ENCODE data around the gene PDE11A. TPM values are rescaled to one million over a fixed set of nuclear protein-coding genes. Genes with fewer than 3 reads are reported as not detected.

PDE11A gene
- total and polyA plus RNA-seq, 2 of the 13 experiments (the other 11 are each of a cell fraction or from before 2014, with no cell fraction given) = 1.2 to 1.7 TPM

DNA sequence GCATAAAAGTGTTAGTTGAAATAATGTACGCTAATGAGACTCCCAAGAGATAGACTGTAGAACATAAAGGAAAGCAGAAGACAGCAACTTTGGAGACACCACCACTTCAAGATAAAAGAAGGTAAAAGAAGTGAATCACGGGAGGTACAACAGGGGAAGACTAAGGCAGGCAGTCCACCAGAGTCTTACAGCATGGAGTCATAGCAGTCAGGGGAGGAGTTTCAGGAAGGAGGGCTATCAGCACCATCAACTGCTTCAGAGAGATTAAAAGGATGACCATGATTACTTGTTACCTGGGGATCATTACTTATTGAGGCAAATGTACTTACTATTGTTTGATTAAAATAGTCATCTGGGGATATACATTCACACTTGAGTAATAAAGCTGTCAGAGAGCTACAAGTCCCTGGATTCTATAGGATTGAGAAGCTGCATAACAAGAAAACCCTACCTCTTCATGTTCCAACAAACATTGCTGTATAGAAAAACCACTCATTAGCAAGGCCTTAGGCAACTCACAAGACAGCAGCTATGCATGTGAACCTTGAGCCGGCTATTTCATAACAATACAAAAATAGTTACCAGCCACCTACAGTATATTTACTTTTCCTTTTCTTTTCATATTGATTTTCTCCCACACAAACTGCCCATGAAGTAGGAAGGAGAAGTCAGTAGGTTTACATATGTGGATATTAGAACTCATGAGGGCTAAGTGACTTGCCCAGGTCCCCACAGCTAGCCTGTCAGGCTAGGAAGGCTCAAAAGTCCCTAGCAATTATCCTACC lies 101.7 kb downstream of the PDE11A start (continued):
- TF ChIP-seq HNF4G (IDR thresholded peaks at IDR 0.05; ENCODE audit: borderline replicate concordance, low read depth, low read length) (peak; percentile 87), HNF4G (CRISPR knock-in tag; IDR thresholded peaks at IDR 0.05; ENCODE audit: borderline replicate concordance, low read depth) (peak; percentile 83; the same call in 1 of the 2 replicates), ZNF350 (CRISPR knock-in tag; IDR thresholded peaks at IDR 0.05; ENCODE audit: borderline replicate concordance, low read depth) (no peak), FOXA1 (IDR thresholded peaks at IDR 0.05) (peak; percentile 52), FOXA1 (CRISPR knock-in tag; IDR thresholded peaks at IDR 0.05) (peak; percentile 86), PPARG (CRISPR knock-in tag; conservative IDR thresholded peaks at IDR 0.05) (peak; percentile 60), AHR (CRISPR knock-in tag; IDR thresholded peaks at IDR 0.05) (no peak), ISX (CRISPR knock-in tag; conservative IDR thresholded peaks at IDR 0.05) (no peak), ZNF672 (CRISPR knock-in tag; IDR thresholded peaks at IDR 0.05) (no peak), RAD21 (CRISPR knock-in tag; IDR thresholded peaks at IDR 0.05) (peak; percentile 40; the same call in 1 of the 2 replicates), RXRA (CRISPR knock-in tag; IDR thresholded peaks at IDR 0.05) (no peak), RARG (CRISPR knock-in tag; IDR thresholded peaks at IDR 0.05; ENCODE audit: low read depth) (no peak)
- TF ChIP-seq, protein P1, sequence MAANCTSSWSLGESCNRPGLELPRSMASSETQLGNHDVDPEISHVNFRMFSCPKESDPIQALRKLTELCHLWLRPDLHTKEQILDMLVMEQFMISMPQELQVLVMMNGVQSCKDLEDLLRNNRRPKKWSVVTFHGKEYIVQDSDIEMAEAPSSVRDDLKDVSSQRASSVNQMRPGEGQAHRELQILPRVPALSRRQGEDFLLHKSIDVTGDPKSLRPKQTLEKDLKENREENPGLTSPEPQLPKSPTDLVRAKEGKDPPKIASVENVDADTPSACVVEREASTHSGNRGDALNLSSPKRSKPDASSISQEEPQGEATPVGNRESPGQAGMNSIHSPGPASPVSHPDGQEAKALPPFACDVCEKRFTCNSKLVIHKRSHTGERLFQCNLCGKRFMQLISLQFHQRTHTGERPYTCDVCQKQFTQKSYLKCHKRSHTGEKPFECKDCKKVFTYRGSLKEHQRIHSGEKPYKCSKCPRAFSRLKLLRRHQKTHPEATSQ (CRISPR knock-in tag; IDR thresholded peaks at IDR 0.05; ENCODE audit: borderline replicate concordance) = 0 out of 2 replicates have a peak, but pooled peaks have one; percentile 33
- TF ChIP-seq, protein P2, sequence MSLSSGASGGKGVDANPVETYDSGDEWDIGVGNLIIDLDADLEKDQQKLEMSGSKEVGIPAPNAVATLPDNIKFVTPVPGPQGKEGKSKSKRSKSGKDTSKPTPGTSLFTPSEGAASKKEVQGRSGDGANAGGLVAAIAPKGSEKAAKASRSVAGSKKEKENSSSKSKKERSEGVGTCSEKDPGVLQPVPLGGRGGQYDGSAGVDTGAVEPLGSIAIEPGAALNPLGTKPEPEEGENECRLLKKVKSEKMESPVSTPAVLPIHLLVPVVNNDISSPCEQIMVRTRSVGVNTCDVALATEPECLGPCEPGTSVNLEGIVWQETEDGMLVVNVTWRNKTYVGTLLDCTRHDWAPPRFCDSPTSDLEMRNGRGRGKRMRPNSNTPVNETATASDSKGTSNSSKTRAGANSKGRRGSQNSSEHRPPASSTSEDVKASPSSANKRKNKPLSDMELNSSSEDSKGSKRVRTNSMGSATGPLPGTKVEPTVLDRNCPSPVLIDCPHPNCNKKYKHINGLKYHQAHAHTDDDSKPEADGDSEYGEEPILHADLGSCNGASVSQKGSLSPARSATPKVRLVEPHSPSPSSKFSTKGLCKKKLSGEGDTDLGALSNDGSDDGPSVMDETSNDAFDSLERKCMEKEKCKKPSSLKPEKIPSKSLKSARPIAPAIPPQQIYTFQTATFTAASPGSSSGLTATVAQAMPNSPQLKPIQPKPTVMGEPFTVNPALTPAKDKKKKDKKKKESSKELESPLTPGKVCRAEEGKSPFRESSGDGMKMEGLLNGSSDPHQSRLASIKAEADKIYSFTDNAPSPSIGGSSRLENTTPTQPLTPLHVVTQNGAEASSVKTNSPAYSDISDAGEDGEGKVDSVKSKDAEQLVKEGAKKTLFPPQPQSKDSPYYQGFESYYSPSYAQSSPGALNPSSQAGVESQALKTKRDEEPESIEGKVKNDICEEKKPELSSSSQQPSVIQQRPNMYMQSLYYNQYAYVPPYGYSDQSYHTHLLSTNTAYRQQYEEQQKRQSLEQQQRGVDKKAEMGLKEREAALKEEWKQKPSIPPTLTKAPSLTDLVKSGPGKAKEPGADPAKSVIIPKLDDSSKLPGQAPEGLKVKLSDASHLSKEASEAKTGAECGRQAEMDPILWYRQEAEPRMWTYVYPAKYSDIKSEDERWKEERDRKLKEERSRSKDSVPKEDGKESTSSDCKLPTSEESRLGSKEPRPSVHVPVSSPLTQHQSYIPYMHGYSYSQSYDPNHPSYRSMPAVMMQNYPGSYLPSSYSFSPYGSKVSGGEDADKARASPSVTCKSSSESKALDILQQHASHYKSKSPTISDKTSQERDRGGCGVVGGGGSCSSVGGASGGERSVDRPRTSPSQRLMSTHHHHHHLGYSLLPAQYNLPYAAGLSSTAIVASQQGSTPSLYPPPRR (CRISPR knock-in tag; IDR thresholded peaks at IDR 0.05; ENCODE audit: borderline replicate concordance) = no peak
- TF ChIP-seq, protein P3, sequence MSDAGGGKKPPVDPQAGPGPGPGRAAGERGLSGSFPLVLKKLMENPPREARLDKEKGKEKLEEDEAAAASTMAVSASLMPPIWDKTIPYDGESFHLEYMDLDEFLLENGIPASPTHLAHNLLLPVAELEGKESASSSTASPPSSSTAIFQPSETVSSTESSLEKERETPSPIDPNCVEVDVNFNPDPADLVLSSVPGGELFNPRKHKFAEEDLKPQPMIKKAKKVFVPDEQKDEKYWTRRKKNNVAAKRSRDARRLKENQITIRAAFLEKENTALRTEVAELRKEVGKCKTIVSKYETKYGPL (CRISPR knock-in tag; IDR thresholded peaks at IDR 0.05) = peak; percentile 86
- TF ChIP-seq, protein P4, sequence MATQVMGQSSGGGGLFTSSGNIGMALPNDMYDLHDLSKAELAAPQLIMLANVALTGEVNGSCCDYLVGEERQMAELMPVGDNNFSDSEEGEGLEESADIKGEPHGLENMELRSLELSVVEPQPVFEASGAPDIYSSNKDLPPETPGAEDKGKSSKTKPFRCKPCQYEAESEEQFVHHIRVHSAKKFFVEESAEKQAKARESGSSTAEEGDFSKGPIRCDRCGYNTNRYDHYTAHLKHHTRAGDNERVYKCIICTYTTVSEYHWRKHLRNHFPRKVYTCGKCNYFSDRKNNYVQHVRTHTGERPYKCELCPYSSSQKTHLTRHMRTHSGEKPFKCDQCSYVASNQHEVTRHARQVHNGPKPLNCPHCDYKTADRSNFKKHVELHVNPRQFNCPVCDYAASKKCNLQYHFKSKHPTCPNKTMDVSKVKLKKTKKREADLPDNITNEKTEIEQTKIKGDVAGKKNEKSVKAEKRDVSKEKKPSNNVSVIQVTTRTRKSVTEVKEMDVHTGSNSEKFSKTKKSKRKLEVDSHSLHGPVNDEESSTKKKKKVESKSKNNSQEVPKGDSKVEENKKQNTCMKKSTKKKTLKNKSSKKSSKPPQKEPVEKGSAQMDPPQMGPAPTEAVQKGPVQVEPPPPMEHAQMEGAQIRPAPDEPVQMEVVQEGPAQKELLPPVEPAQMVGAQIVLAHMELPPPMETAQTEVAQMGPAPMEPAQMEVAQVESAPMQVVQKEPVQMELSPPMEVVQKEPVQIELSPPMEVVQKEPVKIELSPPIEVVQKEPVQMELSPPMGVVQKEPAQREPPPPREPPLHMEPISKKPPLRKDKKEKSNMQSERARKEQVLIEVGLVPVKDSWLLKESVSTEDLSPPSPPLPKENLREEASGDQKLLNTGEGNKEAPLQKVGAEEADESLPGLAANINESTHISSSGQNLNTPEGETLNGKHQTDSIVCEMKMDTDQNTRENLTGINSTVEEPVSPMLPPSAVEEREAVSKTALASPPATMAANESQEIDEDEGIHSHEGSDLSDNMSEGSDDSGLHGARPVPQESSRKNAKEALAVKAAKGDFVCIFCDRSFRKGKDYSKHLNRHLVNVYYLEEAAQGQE (IDR thresholded peaks at IDR 0.05; ENCODE audit: borderline replicate concordance in 1 of 2, low read depth in 1 of 2, low read length in 2 of 2) = no peak
